Anterior cingulate cortex (tissue), 58 donors: Measurements from ENCODE around the gene CABP2.

Experiments used
- DNase-seq, 58 donors: peaks; one replicate each; lab custom pipeline; 2025; lab: John Stamatoyannopoulos, UW

CABP2 gene

GRCh38 chr11:67510023-67510345, 13.3 kb downstream of the CABP2 start:
- no peak for DNase-seq

- DNase-seq: peak; percentile 68 to 99 (median 95)
These were observed 14.6 kb downstream of the CABP2 start for GRCh38 chr11:67508486-67509121.

GRCh38 chr11:67507864-67508485, 15.3 kb downstream of the CABP2 start, which contains the start of gene CDK2AP2:
Gene CDK2AP2, minus strand, starts transcription at chr11:67508162. Its CDS starts 80 bp downstream, at chr11:67508082.
- peak; percentile 88 to 99 (median 98) for DNase-seq

GRCh38 chr11:67507242-67507863, 15.9 kb downstream of the CABP2 start:
- peak in 3 of 58 donors; percentile 56 to 66 (median 64) for DNase-seq

- no peak for DNase-seq
These were observed 16.7 kb downstream of the CABP2 start for GRCh38 chr11:67506426-67507051.

GRCh38 chr11:67505605-67506396, 17.4 kb downstream of the CABP2 start:
- peak in 54 of 58 donors; percentile 23 to 85 (median 72) for DNase-seq

GRCh38 chr11:67504950-67505581, 18.2 kb downstream of the CABP2 start, which contains the start of gene PITPNM1:
Gene PITPNM1, minus strand, starts transcription at chr11:67505363. Its CDS starts 1,183 bp downstream, at chr11:67504180.
- DNase-seq: peak in 32 of 58 donors; percentile 13 to 54 (median 32)

- DNase-seq: peak in 6 of 58 donors; percentile 15 to 42 (median 24)
These were observed 19.0 kb downstream of the CABP2 start for GRCh38 chr11:67504005-67504949.

GRCh38 chr11:67503119-67504004, 19.9 kb downstream of the CABP2 start:
- DNase-seq: no peak

GRCh38 chr11:67502328-67502979, 20.8 kb downstream of the CABP2 start:
- DNase-seq: no peak

- no peak for DNase-seq
These were observed 21.4 kb downstream of the CABP2 start for GRCh38 chr11:67501854-67502253.

GRCh38 chr11:67500831-67501715, 22.2 kb downstream of the CABP2 start:
- DNase-seq: no peak

- no peak for DNase-seq
These were observed 22.8 kb downstream of the CABP2 start for GRCh38 chr11:67500484-67500821.

- DNase-seq: no peak
These were observed 23.3 kb downstream of the CABP2 start for GRCh38 chr11:67499808-67500483.

GRCh38 chr11:67498544-67498972, 24.7 kb downstream of the CABP2 start:
- no peak for DNase-seq
